ENCODE data around the gene DEFB116.
"Not testable (repeated sequence)": the region's sequence is repeated elsewhere in the genome, so short reads cannot be mapped to it uniquely, and the experiment has no call there.

The DEFB116 gene, protein sequence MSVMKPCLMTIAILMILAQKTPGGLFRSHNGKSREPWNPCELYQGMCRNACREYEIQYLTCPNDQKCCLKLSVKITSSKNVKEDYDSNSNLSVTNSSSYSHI

DNA sequence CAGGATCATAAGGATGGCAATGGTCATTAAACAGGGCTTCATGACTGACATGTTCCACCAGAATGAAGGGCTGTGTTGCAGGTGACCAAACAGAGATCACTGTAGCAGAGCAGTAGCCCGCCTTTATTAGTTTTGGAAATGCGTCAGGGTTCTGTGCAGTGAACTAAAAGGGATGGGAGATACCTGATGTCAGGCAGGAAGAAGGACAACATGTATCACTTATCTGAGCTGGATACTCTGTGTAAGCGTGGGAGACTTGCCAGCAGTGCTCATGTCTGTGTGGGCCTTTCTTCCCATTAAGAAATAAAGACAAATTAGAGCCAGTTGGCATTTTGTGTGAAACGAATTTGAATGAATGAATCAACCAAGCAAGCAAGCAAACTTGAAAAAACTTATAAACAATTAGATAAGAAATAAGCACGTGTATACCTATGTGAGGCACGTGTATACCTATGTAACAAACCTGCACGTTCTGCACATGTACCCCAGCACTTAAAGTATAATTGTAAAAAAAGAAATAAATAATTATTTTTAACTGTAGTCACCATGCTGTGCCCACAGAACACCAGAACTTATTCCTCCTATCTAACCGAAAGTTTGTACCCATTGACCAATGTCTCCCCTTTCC is at the start of gene DEFB116:
Gene DEFB116, minus strand, starts transcription at position 51 of the 628 bp plus-strand sequence. Its CDS starts 0 bp downstream, at position 51.
- Histone ChIP-seq H3K36me3 (no peaks in the 10 kb centered on the region), H3K27me3 (no peaks in the 10 kb centered on the region), H3K27ac (no peak within 1 kb of the TSS), H3K4me1 (no peaks in the 10 kb centered on the region), H3K4me3 (no peak within 1 kb of the TSS), H3K9me3 (no peaks in the 10 kb centered on the region)
- no peak for DNase-seq
- intact Hi-C loops (cut with DNase I; ENCODE audit: low total_unique reads): no loop called here
- no peak for TF ChIP-seq CTCF (IDR thresholded peaks at IDR 0.05)

GRCh38 chr20:31355981-31356380 is 47.6 kb upstream of the DEFB116 start:
- DNase-seq: no peak
- Histone ChIP-seq H3K4me1 (no peaks in the 10 kb centered on the region), H3K9me3 (no peaks in the 10 kb centered on the region), H3K27me3 (no peaks in the 10 kb centered on the region), H3K27ac (no peak overlapping the region), H3K36me3 (no peaks in the 10 kb centered on the region), H3K4me3 (no peak overlapping the region)
- TF ChIP-seq CTCF (IDR thresholded peaks at IDR 0.05): no peak
- intact Hi-C loops (cut with DNase I; ENCODE audit: low total_unique reads): no loop called here

DNA sequence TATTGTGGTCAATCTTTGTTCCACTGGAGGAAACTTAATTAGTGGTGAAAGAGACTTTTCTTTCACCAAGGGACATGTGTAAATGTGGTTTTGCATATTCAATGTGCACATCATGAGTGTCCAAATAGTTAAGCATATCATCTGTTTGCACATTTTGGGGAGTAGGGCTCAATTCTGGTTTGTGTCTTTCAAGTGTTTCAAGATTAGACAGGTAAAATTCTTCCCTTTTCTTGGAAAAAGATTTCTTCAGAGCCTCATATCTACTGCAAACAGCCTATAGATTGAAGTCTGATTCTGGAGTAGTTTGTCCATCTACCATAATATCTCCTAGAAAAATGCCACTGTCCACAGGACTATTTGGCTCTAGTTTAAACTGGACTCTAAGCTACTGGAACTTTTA is 33.1 kb upstream of the DEFB116 start:
- H3K27me3 ChIP-seq: no peaks in the 10 kb centered on the region
- intact Hi-C loops (cut with DNase I; ENCODE audit: low total_unique reads): no loop called here
- TF ChIP-seq CTCF (IDR thresholded peaks at IDR 0.05): no peak

DNA sequence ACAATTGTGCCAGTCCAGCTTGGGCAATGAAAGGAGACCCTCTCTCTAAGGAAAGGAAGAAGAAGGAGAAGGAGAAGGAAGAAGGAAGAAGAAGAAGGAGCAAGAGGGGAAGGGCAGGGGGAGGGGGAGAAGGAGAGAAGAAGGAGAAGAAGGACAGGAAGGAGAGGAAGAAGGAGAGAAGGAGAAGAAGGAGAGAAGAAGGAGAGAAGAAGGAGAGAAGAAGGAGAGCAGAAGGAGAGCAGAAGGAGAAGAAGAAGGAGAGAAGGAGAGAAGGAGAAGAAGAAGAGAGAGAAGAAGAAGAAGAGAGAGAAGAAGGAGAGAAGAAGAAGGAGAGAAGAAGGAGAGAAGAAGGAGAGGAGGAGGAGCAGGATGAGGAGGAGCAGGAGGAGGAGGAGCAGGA is 22.5 kb upstream of the DEFB116 start:
- no peak for TF ChIP-seq CTCF (IDR thresholded peaks at IDR 0.05)
- Histone ChIP-seq H3K9me3 (peaks cover 0 to 14% (median 9%) of the 10 kb centered on the region in 3 donors), H3K27ac (no peak overlapping the region), H3K4me3 (no peak overlapping the region), H3K4me1 (no peaks in the 10 kb centered on the region), H3K36me3 (no peaks in the 10 kb centered on the region), H3K27me3 (no peaks in the 10 kb centered on the region)
- no peak for DNase-seq
- intact Hi-C loops (cut with DNase I; ENCODE audit: low total_unique reads): no loop called here

More for the DNA sequence above, 33.1 kb upstream of the DEFB116 start:
- no peak for DNase-seq
- Histone ChIP-seq H3K4me1 (no peaks in the 10 kb centered on the region), H3K4me3 (no peak overlapping the region), H3K9me3 (no peaks in the 10 kb centered on the region), H3K36me3 (no peaks in the 10 kb centered on the region), H3K27ac (no peak overlapping the region)

DNA sequence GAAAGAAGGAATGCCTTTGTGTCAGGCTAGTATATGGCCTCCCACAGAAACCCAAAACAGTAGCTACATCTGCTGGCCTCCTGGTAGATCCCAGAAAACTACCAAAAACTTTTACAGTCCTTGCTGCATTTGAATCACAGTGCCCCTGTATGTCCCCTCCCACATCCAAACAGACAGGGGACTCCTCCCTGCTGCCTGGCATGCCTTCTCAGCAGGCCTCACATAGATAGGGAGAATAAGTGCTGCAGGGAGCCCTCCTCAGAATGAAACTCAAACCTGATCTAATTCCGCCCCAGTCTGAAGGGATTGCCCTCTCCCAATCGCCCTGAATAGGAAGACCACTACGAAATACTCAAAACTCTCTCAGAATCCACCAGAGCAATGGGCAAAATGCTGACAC is 14.1 kb upstream of the DEFB116 start:
- no peak for TF ChIP-seq CTCF (IDR thresholded peaks at IDR 0.05)
- Histone ChIP-seq H3K27ac (no peak overlapping the region), H3K9me3 (peaks cover 0 to 3% (median 3%) of the 10 kb centered on the region in 3 donors), H3K4me1 (no peaks in the 10 kb centered on the region), H3K36me3 (no peaks in the 10 kb centered on the region), H3K4me3 (no peak overlapping the region), H3K27me3 (no peaks in the 10 kb centered on the region)
- DNase-seq: no peak
- intact Hi-C loops (cut with DNase I; ENCODE audit: low total_unique reads): no loop called here

DNA sequence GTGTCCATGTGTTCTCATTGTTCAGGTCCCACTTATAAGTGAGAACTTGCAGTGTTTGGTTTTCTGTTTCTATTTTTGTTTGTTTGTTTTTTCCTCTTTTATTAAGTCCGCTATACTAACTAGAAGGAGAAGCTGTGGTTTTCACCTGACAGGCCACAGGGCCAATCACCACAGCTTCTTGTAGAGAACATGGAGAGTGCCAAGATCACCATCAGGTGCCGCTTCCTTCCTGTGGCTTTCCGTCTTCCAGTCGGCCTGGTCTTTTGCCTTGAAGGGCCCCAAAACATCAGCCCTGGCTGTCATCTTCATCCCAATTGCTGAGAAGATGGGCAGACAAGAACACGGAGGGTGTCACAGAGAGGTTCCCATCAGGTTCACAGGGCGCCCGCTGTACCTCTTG is 23.4 kb downstream of the DEFB116 start:
- intact Hi-C loops (cut with DNase I; ENCODE audit: low total_unique reads); DNase-seq: not testable (repeated sequence)

More for the DNA sequence above, 23.4 kb downstream of the DEFB116 start:
- H3K4me1 ChIP-seq, H3K27me3 ChIP-seq, H3K27ac ChIP-seq, H3K9me3 ChIP-seq, H3K36me3 ChIP-seq, H3K4me3 ChIP-seq: not testable (repeated sequence)

Measured in tibial artery (tissue), 4 donors.